GM19455 (cell line): ENCODE results near the gene CFAP74.

Experiments
- ATAC-seq: cut with Tn5 transposase; IDR thresholded peaks from one replicate; pipeline ENCODE4 v1.9.1; 2021; ENCODE audit not compliant: unreplicated experiment

CFAP74 gene

GRCh38 chr1:2041305-2041704 lies 37.7 kb upstream of the CFAP74 start:
- no peak for ATAC-seq

DNA sequence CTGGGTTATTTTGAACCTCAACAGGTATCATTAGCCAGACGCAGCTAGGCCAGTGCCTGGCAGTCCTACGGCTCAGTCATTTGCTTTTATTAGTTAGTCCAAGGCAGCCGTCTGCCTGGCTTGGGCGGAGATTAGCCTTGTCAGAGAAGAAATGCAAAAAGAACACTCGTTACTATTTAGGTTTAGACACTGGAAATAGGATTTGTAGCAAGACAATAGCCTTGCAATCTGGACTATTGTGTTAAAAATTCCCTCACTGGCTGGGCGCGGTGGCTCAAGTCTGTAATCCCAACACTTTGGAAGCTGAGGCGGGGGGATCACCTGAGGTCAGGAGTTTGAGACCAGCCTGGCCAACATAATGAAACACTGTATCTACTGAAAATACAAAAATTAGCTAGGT lies 35.7 kb upstream of the CFAP74 start:
- ATAC-seq: no peak

DNA sequence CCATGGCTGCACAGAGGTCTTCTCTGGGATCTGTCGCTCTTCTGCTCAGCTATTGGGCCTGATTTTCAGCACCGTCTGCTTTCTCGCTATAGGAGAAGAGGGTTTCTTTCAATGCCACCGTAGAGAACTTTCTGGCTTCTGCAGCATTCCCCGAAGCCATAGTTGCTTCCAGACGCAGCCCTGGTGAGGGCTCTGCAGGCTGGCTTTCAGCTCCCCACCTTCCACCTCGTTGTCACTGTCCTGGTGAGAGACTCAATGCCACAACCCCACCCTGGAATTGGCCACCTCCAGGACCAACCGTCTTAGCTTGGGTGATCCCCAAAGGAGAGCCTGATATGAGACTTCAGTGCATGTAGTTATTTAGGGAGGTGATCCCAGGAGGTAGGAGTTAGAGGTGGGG lies 34.6 kb upstream of the CFAP74 start:
- no peak for ATAC-seq

GRCh38 chr1:2037314-2037979 lies 33.9 kb upstream of the CFAP74 start:
- ATAC-seq: no peak

DNA sequence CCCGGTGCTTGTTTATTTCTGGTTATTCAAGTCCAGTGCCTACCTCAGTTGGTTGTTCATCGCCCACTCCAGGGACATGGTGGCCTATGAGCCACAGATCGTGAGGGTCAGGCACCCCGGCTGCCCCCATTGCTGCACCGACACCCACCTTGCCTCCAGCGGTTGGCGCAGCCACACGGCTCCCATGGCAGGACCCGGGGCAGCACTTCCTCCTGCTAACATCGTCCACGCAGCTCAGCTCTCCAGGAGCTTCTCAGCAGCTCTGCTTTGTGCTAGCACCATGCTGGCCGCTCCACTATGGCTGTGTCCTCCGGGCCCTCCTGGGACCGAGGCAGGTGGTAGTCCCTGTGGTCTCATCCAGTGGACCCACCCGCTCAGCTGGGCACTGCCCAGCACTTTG lies 32.7 kb upstream of the CFAP74 start:
- no peak for ATAC-seq

DNA sequence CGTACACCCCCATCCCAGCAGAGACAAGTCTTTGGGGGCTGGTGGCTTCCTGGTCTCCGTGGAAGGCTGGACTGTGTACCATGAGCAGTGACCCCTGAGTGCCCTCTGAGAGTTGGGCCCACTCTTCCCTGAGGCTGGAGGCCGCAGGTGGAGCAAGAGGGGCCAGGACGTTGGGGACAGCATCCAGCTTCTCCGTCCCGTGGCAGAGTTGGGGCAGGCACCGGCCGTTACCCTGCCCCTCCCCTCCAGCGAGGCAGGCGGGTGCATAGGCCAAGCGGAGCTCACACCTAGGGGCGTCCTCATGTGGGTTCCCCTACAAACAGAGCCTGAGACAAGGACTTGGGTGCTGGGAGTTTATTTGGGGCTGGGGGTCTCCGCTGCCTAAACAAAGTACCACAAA lies 29.6 kb upstream of the CFAP74 start:
- no peak for ATAC-seq

DNA sequence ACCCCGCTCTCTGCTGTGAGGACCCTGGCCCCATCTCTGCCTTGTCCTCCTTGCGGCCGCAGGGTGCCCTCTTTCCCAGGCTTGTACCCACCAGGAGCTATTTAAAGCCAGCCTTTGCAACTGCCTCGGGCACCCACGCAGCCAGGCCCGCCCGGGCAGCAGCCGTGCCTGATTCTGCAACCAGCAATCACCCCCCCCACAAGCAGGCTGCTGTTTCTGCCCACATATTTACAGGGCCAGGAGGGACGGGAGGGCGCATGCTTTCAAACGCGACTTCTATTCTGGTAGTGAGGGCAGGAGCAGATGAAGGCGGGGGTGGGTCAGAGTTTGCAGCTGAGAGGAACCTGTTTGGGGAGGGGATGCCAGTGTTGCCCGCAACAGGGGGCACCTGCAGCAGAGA lies 29.2 kb upstream of the CFAP74 start:
- ATAC-seq: no peak

DNA sequence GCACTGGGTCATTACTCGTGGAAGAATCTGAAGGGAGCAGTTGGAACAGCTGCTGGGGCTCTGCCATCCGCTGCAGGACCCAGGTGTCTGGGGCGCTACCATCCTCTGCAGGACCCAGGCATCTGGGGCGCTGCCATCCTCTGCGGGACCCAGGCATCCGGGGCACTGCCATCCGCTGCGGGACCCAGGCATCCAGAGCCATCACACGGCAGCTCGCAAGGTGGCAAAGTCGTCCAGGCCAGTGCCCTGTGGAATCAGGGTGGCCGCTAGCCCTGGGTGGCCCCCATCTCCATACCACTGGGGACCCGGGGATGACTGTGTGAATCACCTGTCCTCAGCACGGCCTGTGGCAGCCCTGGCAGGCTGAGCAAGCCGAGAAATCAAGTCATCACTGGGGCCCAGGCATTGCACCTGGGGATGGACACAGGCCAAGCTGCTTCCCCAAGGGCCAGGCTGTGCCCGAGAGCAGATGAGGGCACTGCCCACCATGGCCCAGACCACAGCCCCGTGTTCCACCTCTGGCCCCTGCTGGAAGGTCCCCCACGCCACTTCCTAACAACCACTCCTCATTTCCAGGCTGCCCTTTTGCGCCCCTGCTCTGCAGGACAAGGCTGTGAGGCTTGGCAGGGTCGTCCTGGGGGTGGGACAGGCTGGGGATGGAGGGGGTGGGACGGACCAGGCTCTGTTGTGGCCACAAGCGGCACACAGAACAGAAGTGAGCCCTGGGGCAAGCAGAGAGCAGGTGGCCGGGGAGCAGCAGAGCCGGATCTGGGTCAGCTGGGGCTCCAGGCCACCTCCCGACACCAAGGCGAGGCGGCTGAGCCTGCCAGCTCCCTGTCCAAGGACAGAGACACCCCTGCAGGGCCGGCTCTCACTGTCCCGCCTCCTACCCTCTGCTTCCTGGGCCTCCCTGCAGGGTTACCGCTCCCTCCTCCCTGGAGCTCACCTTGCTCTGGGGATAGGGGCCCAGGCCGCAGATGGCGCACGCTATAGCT lies 28.3 kb upstream of the CFAP74 start:
- ATAC-seq: no peak

DNA sequence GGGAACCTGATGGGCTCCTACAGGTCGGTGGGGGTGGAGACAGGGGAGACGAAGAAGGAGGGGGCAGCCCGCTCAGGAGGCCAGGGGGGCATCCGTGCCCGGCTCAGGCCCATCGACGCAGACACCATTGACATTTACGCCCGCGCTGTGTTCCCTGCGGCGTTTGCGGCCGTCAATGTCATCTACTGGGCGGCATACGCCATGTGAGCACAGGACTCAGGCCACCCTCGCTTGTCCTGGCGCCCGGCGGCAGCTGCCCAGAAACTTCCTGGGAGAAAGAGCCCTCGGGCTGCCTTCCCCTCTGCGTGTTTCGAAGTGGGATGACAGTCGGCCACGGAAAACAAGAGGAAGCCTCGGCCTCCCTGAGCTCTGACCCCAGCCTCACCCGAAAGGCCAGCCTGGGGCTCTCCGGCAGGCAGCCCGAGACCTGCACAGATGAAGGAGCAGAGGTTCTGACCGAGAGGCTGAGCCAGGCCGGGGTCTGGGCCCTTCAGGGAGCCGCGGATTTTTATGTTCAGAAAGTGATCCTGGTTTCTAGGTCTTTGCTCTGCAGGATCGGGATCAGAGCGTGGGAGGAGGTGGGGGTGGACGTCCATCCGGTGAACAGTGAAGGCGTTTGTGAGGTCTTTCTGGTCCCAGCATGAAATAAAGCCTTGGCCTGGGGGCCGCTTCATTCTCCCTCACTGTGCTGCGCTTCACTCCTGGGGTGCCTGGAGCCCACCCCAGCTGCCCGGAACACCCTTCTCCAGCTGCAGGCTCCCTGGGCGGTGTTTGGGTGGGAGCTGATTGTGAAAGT lies 26.7 kb upstream of the CFAP74 start:
- no peak for ATAC-seq

GRCh38 chr1:2029561-2029960 lies 26.0 kb upstream of the CFAP74 start:
- no peak for ATAC-seq

DNA sequence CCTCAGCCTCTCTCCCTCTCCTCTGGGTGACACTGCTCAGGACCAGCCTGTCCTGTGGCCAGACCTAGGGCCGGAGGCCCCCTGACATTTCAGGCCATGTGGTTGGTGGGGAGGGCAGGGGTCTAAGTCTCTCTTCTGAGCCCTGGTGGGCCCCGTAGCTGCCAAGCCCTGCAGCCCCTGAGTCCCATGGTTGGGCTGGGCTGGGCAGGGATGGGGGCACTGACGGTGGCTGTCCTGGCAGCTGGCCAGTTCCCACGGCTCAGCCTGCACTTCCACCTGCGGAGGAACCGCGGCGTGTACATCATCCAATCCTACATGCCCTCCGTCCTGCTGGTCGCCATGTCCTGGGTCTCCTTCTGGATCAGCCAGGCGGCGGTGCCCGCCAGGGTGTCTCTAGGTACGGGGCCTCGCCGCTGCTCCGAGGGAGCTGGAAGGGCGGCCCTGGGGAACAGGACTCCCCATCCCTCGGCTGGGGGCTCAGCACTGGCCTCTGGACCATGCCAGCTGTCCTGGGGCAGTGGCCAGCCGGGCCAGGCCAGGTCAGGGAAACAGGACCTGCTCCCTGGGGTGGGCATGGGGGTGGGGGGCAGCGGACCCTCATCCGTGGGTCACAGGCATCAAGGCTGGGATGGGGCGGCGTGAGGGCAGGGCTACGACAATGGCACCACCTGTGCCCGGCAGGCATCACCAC lies 25.4 kb upstream of the CFAP74 start:
- ATAC-seq: no peak

GRCh38 chr1:2027961-2028583 lies 24.5 kb upstream of the CFAP74 start:
- ATAC-seq: no peak

DNA sequence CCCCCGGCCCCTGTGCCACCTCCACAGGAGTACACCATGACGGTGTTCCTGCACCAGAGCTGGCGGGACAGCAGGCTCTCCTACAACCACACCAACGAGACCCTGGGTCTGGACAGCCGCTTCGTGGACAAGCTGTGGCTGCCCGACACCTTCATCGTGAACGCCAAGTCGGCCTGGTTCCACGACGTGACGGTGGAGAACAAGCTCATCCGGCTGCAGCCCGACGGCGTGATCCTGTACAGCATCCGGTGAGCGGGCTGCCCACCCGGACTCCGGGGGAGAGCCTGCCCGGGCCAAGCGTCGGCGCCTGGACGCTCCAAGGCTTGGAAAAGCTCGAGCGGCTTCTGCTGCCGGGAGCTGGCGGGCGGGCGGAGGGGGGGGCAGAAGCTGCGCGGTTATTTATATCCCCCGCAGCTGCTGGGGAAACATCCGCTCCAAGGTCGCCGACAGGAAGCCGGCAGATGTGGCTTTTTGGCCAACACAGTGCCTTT lies 21.9 kb upstream of the CFAP74 start:
- ATAC-seq: no peak

DNA sequence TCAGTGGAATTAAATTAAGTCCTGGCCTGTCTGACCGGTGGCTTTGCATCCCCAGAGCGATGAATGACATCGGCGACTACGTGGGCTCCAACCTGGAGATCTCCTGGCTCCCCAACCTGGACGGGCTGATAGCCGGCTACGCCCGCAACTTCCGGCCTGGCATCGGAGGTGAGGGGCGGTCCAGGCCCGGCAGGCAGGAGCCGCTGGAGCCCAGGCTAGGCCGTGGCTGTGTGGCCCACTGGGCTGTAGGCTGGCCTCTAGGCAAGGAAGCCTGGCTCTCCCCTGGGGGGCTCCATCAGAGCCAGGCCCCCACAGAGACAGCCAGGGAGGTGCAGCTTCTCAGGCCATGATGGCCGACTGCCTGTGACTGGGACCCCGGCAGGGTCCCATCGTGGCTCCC lies 21.3 kb upstream of the CFAP74 start:
- no peak for ATAC-seq

DNA sequence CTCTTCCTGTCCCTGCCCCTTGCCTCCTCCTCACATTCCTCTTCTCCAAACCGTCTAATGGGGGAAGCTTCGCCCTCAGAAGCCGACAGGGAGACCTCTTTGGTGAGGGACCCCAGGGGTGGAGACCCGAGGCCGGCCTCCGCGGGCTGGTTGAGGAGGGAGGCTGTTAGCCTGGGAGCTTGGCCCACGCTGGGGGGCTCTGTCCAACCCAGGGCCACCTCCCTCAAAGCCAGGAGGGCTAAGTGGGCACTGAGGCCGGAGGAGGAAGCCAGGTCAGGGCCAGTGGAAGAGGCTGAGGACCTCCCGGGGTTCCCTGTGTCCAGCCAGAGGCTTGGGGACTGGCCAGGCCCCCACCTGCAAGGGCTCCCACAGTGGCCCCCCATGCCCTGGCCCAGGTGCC lies 20.9 kb upstream of the CFAP74 start:
- ATAC-seq: no peak

GRCh38 chr1:2023187-2023586 lies 19.6 kb upstream of the CFAP74 start:
- ATAC-seq: no peak

- ATAC-seq: no peak
Measured at GRCh38 chr1:2022063-2022770, 18.6 kb upstream of the CFAP74 start.

DNA sequence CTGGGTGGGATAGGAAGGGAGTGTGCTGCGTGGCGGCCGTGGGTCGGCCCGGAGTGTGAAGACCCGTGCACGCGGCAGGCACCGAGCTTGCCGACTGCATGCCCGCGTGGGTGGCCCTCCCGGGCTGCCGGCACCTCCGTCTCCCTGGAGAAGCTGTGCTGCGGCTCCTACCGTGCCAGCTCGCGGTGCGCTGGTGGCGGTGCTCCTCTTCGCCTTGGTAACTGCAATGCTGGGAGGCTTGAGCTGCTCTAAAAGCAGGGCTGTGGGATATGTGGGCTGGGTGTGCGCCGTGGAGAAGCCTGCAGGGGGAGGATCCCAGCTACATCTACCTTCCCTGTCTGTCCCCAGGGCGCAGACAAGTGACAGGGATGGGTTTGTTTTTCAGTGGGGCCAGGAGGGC lies 18.0 kb upstream of the CFAP74 start:
- no peak for ATAC-seq

- no peak for ATAC-seq
Measured at GRCh38 chr1:2020310-2020655, 16.7 kb upstream of the CFAP74 start.
